HG03066 (cell line): ENCODE data around the gene ABHD16A.
A peak's percentile ranks its signal among the peaks of the same experiment; 100 is the strongest.

Experiments
- ATAC-seq: cut with Tn5 transposase; IDR thresholded peaks from one replicate; pipeline ENCODE4 v1.9.1; 2021; ENCODE audit warnings: low read depth; ENCODE audit not compliant: unreplicated experiment

ABHD16A gene

DNA sequence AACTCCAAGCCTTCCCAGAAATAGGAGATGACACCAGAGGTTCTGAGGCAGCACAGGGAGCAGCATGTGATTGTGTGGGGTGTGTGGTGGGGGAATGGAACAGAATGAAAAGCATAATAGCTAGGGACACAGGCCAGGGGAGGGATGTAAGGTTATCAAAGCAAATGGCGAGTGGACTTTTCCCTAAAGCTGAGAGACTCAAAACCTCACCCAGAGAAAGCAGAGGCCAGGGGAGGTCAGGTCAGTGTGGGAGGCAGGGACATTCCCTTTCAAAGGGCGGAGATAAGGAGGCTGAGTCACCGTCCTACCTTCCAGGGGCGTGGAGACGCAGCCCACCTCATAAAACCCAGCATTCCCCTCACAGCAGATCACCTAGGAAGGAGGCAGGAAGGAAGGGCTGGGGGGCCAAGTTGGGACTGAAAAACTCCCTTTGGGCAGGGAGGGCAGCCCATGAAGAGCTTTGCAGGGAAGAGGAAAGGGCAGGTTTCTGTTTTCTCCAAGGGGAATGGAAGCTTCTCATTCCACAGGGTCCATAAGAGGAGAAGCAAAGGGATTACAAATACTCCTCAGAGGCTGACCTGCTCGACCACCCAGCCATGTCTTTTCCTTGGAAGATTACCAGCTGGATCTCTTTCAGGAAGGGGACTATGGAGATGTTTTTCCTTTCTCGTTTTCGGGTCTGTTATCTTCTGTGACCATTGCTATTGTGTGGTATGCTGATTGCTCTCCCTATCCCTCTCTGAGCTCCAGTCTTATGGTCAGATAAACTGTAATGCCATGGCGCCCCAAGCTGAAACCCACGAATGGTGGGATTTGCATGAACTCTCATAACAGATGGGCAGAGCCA, 12.7 kb downstream of the ABHD16A start:
- no peak for ATAC-seq

DNA sequence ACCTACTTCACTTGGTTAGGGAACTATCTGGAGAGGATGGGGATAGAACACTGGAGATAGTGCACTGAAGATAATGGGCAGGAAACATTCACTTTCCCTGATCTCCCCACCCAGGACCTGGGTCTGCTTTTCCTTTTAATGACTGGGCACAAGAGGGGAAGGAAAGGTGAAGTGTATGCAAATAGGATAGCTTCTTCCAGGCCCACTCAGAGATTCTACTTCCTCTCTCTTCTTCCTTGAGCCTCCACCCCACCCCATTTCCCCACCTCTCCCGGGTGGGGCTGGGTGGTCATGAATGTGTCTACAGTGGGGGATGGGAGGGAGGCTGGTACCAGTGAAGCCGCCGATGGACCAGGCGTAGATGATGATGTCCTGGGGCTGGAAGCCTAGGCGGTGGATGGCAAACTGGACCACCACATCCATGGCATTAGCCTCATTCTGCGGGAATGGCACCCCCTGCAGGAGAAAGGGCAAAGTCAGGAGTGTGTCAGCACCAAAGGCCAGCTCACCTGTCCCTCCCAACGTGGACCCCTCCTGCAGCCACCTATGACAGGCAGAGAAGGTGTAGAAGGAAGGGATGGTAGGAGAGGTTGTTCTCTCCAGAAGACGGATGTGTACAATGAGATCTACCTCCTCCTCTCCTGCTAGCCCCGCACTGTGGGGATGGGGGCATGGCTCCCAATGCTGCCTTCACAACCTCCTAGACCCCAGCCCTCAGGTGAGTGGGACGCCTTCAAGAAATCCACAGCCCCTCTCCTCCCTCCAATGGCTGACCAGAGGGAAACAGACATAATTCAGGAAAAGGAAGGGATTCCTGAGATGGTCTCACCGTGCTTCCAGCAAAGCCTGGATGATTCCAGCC, 13.6 kb downstream of the ABHD16A start:
- ATAC-seq = no peak

DNA sequence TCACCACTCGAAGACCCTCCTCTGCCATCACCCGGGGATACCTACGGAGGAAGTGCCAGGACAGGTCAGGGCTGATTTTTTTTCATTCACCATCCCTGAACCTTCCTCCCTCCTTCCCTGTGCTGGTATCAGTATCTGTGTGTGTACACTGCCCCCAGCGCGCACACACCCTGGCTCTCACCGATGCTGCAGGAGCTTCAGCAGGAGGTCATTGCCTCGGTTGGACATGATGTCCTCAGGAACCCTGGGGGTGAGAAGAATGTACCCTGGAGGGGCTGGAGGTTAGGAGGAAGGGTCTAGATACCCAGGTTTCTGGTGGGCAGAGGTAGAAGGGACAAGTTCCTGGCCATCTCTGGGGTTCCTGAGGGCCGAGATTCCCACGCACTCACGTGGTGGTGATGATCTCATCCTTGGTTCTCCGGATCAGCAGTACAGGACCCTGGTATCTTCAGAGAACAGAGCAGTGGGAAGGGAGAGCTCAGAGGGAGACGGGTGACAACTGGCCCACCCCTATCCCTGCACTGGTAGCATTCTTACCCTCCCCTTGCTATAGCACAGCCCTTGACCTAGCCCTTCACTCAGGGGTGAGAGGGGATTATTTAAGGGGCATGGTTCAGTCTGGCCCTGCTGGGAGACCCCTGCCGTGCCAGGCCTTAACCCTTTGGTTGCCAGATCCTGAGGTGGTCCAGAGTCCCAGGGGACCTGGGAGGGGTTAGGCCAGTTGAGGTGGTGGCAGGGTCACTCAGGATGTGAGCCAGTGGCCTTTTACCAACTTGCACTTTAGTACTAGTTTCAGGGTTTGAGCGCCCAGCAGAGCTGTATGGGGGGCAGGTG, 15.0 kb downstream of the ABHD16A start:
- ATAC-seq = no peak

- ATAC-seq = no peak
Observed at GRCh38 chr6:31687321-31687720, 15.8 kb downstream of the ABHD16A start.

DNA sequence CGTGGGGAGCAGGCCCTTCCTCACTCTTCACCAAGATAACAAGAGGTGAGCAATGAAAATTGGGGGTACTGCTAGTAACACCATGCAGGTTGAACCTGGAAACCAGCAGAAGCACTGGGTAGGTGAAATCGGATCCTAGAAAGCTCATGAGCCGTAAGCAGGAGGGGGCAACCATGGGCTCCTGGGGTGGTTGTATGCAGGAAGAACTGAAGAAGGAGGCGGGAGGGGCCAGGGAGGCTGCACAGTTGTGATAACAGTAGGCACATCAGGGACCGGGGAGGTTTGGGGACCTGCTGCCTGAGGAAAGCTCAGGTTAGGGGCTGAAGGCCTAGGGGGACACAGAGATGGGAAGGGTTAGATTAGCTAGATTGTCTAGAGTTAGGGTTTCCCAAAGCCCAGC, 16.6 kb downstream of the ABHD16A start:
- no peak for ATAC-seq

DNA sequence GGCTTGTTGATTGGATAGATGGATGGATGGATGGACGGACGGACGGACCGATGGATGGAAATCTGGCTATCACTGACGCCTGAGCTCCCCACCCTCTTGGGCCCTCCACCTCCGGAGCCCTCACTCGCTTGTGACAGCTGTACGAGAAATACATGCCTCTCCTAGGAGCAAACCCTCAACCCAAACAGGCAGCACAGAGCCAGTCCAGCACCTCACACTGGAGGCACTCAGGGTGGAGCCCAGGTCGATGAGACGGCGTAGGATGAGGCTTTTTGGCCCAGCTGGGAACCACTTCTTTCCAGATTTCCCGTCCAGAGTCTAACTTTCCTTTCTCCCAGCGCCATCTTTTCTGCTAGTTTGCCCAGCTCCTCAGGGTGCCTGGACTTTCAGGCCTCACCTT, 19.5 kb downstream of the ABHD16A start:
- ATAC-seq = no peak

GRCh38 chr6:31681135-31681671, 21.9 kb downstream of the ABHD16A start:
- ATAC-seq = no peak

DNA sequence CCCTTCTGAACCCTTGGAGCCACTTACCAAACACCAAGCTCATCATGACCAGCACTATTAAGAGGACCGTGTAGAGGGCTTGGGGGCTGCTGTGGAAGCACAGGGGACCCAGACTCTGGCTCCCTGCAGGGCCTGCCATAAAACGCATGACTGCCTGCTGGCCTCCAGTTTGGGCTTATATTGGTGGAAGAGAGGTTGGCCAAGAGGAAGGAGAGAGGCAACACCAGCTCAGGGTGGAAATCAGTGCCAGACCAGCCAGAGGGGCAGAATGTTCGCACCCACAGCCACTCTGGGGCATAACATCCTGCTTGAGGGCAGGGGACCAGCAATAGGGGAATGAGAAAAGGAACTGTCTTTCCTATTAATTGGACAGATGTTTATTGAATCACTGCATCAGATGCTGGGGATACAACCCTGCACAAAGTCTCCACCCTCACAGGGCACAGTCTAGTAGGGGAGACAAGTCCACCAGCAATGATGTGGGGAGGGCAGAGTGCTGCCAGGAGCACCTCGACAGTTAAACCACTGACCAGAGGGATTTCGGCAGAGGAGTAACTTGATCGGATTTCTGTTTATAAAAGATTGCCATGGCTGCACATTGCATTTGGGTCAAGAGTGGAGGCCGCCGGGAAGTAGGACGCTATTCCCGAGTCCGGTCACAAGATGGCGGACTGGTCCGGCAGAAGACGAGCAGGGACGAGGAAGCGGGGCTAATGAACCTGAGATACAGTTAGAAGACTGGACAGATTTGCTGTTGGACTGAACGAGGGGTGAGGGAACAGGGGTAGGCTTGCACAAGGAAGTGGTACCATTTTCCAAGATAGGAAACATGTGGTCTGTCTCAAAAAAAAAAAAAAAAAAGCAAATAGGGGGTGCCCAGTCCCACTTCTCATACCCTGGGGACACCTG, 22.6 kb downstream of the ABHD16A start, which contains the start of gene LY6G5C:
Gene LY6G5C (minus strand): TSS at position 842 of the 909 bp plus-strand sequence. CDS start 694 bp downstream, at position 148.
- ATAC-seq = no peak

GRCh38 chr6:31677955-31678354, 25.2 kb downstream of the ABHD16A start:
- ATAC-seq = no peak

- no peak for ATAC-seq
Observed at GRCh38 chr6:31676904-31677303, 26.2 kb downstream of the ABHD16A start.

- no peak for ATAC-seq
Observed at GRCh38 chr6:31676322-31676903, 26.7 kb downstream of the ABHD16A start.

DNA sequence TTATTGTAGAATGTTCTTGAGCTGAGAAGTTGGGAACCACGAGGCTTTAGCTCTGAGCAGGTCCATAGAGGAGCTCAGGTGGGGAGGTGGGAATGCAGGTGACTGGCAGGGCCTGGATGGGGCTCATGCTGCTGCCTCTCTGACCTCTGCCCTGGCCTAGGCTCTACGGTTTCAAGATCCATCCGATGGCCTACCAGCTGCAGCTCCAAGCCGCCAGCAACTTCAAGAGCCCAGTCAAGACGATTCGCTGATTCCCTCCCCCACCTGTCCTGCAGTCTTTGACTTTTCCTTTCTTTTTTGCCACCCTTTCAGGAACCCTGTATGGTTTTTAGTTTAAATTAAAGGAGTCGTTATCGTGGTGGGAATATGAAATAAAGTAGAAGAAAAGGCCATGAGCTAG, 33.4 kb downstream of the ABHD16A start, which contains the start of gene LY6G5B:
Gene LY6G5B (plus strand): TSS at position 301 of the 400 bp plus-strand sequence. CDS start 975 bp downstream, outside the sequence.
- ATAC-seq = no peak

DNA sequence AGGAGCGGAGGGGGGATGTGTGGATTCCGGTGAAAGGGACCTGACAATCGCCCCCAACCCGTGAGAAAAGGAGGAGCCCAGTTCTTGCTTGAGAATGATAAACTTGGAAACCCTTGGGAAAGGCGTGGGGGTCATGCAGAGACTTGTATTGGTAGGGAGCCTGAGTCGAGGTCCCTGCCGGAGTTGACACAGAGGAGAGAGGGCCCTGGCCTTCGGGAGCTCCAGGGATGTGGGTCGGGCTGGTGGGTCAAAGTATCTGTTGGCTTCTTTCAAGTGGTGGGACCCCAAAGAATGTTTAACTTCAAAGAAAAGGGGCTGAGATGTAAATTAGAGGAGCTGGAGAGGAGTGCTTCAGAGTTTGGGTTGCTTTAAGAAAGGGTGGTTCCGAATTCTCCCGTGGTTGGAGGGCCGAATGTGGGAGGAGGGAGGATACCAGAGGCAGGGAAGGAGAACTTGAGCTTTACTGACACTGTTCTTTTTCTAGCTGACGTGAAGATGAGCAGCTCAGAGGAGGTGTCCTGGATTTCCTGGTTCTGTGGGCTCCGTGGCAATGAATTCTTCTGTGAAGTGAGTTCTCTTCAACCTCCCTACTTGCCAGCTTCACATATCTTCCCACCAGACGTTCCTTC, 36.7 kb downstream of the ABHD16A start:
- no peak for ATAC-seq

GRCh38 chr6:31665501-31666336, 37.4 kb downstream of the ABHD16A start, which contains the start of gene CSNK2B:
TSS of gene CSNK2B (plus strand) at chr6:31666080. CDS start at chr6:31666832, 752 bp downstream.
- ATAC-seq = peak; percentile 66

DNA sequence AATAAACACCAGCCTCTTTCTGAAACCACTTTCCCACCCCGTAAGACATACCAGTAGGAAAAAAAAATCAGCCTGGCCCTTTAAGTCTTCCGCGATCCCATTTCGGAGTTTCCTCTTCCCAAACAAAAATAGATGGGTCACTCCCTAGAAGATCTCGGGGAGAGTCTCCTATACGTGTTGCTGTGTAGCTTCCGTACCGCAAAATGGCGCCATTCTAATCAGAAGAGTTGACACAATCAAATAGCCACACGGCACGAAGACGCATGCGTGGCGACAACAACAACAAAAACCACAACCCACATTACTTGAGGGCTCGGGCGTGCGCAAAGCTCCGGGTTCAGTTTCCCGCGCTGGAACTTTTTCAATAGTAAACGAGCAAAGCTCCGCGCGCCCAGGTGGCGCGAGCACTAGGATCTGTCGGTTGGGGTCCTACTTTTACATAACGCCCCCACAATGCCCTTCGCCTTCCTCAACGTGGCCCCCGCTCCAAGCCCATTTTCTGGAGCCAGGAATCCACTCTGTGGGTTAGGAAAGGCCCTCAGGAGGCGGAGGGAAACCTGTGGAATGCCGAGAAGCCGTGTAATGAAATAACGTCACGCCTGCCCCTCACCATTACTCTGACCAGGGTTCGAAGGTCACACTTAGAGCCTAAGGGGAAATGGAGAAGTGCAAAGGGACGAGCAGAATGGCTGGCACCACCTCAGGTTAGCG, 38.2 kb downstream of the ABHD16A start, which contains the start of gene GPANK1:
Gene GPANK1 (minus strand): TSS at position 208 of the 711 bp plus-strand sequence. CDS start 519 bp downstream, outside the sequence.
- ATAC-seq = peak; percentile 37

GRCh38 chr6:31663961-31664789, 38.9 kb downstream of the ABHD16A start:
- ATAC-seq = no peak
